GM12878 (cell line): Measurements from ENCODE around the gene DNAH2. TPM values are rescaled to one million over a fixed set of nuclear protein-coding genes. Genes with fewer than 3 reads are reported as not detected.

ENCODE experiments used
- ATAC-seq: fragments of 200-7000 bp; cut with Tn5 transposase; 3 replicates; pipeline ENCODE4 v1.9.1; 2020; ENCODE audit warnings: mild to moderate bottlenecking, moderate library complexity
- BruUV-seq: library from RNA; stranded (reverse); fragments of 400-500 nt; replicated peaks from 2 replicates; lab custom pipeline; 2021; lab: Mats Ljungman, UMichigan
- CTCF ChIA-PET: fragments of 300-600 bp; sonication (Branson Sonifier 250); formaldehyde crosslinking; extraction: SDS; loops from one replicate; lab custom pipeline; 2021; ENCODE audit warnings: inconsistent platforms; lab: Yijun Ruan, JAX
- POLR2A ChIA-PET: fragments of 350-600 bp; formaldehyde crosslinking; extraction: SDS; loops from one replicate; lab custom pipeline; 2021; ENCODE audit warnings: inconsistent platforms; lab: Charles Lee
- RAD21 ChIA-PET: fragments of 300-600 bp; sonication (Branson Sonifier 250); formaldehyde crosslinking; loops from one replicate; lab custom pipeline; 2023; ENCODE audit warnings: antibody characterized with exemption; ENCODE audit not compliant: unreplicated experiment; lab: Charles Lee
- SMC1A ChIA-PET: fragments of 300-600 bp; sonication (Branson Sonifier 250); formaldehyde crosslinking; loops from one replicate; lab custom pipeline; 2023; ENCODE audit not compliant: unreplicated experiment, uncharacterized antibody; lab: Charles Lee
- DNase-seq: peaks from one replicate; pipeline ENCODE4 v3.0.0-alpha.2; 2011; ENCODE audit warnings: low read depth, low spot score
- FAIRE-seq: peaks from 3 replicates; lab custom pipeline; 2011; peaks lifted over from hg19 to GRCh38; lab: Jason Lieb, UNC
- H2AFZ ChIP-seq: 2 replicates; pipeline ENCODE4 v1.6.0; 2011; ENCODE audit warnings: low read depth, low read length, control low read depth; ENCODE audit not compliant: control insufficient read depth
- H3K27ac ChIP-seq: 2 replicates; pipeline ENCODE4 v1.5.1; 2011; ENCODE audit warnings: control low read depth; ENCODE audit not compliant: control insufficient read depth, insufficient read depth
- H3K27me3 ChIP-seq, 2 experiments: replicated peaks in 1 of 2; 2 replicates each; pipeline versions ENCODE4 v1.6.0 to v1.6.1; 2011; ENCODE audit warnings: low read length in 1 of 2; ENCODE audit not compliant: control insufficient read depth in 2 of 2, insufficient read depth in 2 of 2
- H3K36me3 ChIP-seq, 2 experiments: 2 replicates each; pipeline ENCODE4 v1.5.1; 2011; ENCODE audit warnings: low read length in 1 of 2; ENCODE audit not compliant: control insufficient read depth in 2 of 2, insufficient read depth in 2 of 2
- H3K4me1 ChIP-seq: 2 replicates; pipeline ENCODE4 v1.6.1; 2011; ENCODE audit warnings: mild to moderate bottlenecking, low read length, moderate library complexity, mixed read lengths; ENCODE audit not compliant: control insufficient read depth, insufficient read depth
- H3K4me2 ChIP-seq: 2 replicates; pipeline ENCODE4 v1.6.0; 2011; ENCODE audit warnings: control low read depth; ENCODE audit not compliant: control insufficient read depth, insufficient read depth
- H3K4me3 ChIP-seq: fragments of 200-600 bp; sonication (generic); 2 replicates; pipeline ENCODE4 v1.5.1; 2016
- H3K79me2 ChIP-seq: 2 replicates; pipeline ENCODE4 v1.6.0; 2011; ENCODE audit warnings: low read length; ENCODE audit not compliant: control insufficient read depth, insufficient read depth
- H3K9ac ChIP-seq: 2 replicates; pipeline ENCODE4 v1.8.0; 2011; ENCODE audit warnings: low read length, control low read depth, mixed read lengths; ENCODE audit not compliant: control insufficient read depth, insufficient read depth
- H3K9me3 ChIP-seq: replicated peaks from 3 replicates; pipeline ENCODE4 v1.5.1; 2011; ENCODE audit warnings: mild to moderate bottlenecking, low read length; ENCODE audit not compliant: control insufficient read depth, insufficient read depth
- H4K20me1 ChIP-seq: 2 replicates; pipeline ENCODE4 v1.6.0; 2011; ENCODE audit not compliant: control insufficient read depth, insufficient read depth
- HDAC2 ChIP-seq: fragments of 200-600 bp; sonication (generic); IDR thresholded peaks from 2 replicates; pipeline ENCODE4 v1.6.1; 2017
- JUND ChIP-seq: IDR thresholded peaks from 2 replicates; pipeline ENCODE4 v1.6.1; 2012; ENCODE audit warnings: low read depth, mild to moderate bottlenecking, low read length, improper control_type of control experiment, moderate library complexity
- MTA3 ChIP-seq: IDR thresholded peaks from 2 replicates; pipeline ENCODE4 v1.6.1; 2012; ENCODE audit warnings: low read length, inconsistent platforms, borderline replicate concordance
- MYC ChIP-seq: IDR thresholded peaks from 2 replicates; pipeline ENCODE4 v1.6.1; 2011; ENCODE audit warnings: mild to moderate bottlenecking, low read length, moderate library complexity, inconsistent platforms; ENCODE audit not compliant: insufficient read depth, insufficient replicate concordance, insufficient read length, severe bottlenecking
- POLR2AphosphoS5 ChIP-seq: IDR thresholded peaks from 2 replicates; pipeline ENCODE4 v1.6.1; 2011; ENCODE audit warnings: mild to moderate bottlenecking, low read length, inconsistent platforms
- SIN3A ChIP-seq: IDR thresholded peaks from 2 replicates; pipeline ENCODE4 v1.6.1; 2012; ENCODE audit warnings: low read depth, low read length, improper control_type of control experiment
- SMAD1 ChIP-seq: fragments of 450-650 bp; IDR thresholded peaks from 2 replicates; pipeline ENCODE4 v1.6.1; 2018; ENCODE audit warnings: mild to moderate bottlenecking, low read depth; ENCODE audit not compliant: partially characterized antibody
- STAT3 ChIP-seq: IDR thresholded peaks from 2 replicates; pipeline ENCODE4 v1.6.1; 2011; ENCODE audit warnings: low read depth, low read length, improper control_type of control experiment
- WGBS: methylation state at CpG from one replicate; pipeline ENCODE4 v1.1.6; 2016; ENCODE audit warnings: low lambda C conversion rate; ENCODE audit not compliant: insufficient replicate concordance, insufficient coverage; ENCODE audit errors: missing lambda C conversion rate; 5-methylcytosine and 5-hydroxymethylcytosine counted together
- in situ Hi-C: fragments of 300-500 bp; cut with MboI; formaldehyde crosslinking; loops from 9 replicates; pipeline ENCODE4 v1.14.3; 2018; ENCODE audit warnings: mixed read lengths
- intact Hi-C: fragments of 100-400 bp; cut with micrococcal nuclease; formaldehyde crosslinking; loops from one replicate; pipeline ENCODE4 v1.14.2; 2022; ENCODE audit not compliant: unreplicated experiment
- polyA plus RNA-seq, 11 experiments: library from polyadenylated mRNA; depleted of rRNA in 4 of 11; unstranded in 6 of 11; stranded (reverse) in 5 of 11; fragments of >200 nt; fragmentation: Nextera tagmentation in 4 of 11; fragmentation: Illumina TruSeq in 1 of 11; extraction: Ambion mirVana in 4 of 11; extraction: Trizol in 1 of 11; gene quantifications; 1 replicate in 1 of 11; 2 replicates in 10 of 11; pipeline versions ENCODE4 v1.2.1 to v1.2.3, GENCODE V29; 2011 to 2016; ENCODE audit warnings: inconsistent platforms in 2 of 11, missing spikeins in 2 of 11, low read depth in 1 of 11
- total RNA-seq, 4 experiments: library from RNA; depleted of rRNA in 3 of 4; stranded (reverse); fragments of >200 nt in 3 of 4; fragmentation: Illumina TruSeq in 1 of 4; extraction: Trizol in 1 of 4; gene quantifications; 2 replicates each; pipeline versions ENCODE4 v1.2.1 to v1.2.3, GENCODE V29; 2013 to 2021
- TF ChIP-seq, protein P1 (sequence below): IDR thresholded peaks from 2 replicates; pipeline ENCODE4 v1.6.1; 2011; ENCODE audit warnings: borderline replicate concordance, low read depth, mild to moderate bottlenecking, moderate library complexity, low read length; ENCODE audit not compliant: insufficient read depth, poor library complexity, severe bottlenecking

The DNAH2 gene
- total and polyA plus RNA-seq, 10 of the 15 experiments (the other 5 are each of a cell fraction or from before 2014, with no cell fraction given) = not detected

DNA sequence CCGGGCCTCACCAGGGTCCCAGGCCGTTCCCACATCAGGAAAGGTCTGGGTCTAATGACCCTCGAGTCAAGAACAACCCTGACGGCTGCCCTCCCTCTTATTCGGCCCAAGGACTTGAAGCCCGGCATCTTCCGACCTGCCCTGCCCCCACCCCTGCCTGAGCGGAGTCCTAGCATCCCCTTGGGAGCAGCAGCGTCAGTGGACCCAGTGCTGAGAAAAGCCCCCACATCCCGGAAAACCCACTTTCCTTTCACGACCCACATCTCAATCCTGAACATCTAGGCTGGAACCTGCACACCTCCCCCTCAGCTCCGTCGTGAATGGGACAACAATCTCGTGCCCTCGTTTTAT lies 138.1 kb downstream of the DNAH2 start:
- Histone ChIP-seq H3K27ac (no peak overlapping the region; the same call in 1 of the 2 replicates), H3K9me3 (no peaks in the 10 kb centered on the region), H3K36me3 (peaks cover 8 to 12% of the 10 kb centered on the region in 2 experiments), H3K79me2 (peaks cover 17% of the 10 kb centered on the region), H3K4me2 (peak overlapping the region; percentile 92), H3K4me1 (peaks cover 30% of the 10 kb centered on the region), H3K9ac (peak overlapping the region; percentile 86; the same call in 1 of the 2 replicates), H3K27me3 (no peaks in the 10 kb centered on the region), H3K4me3 (peak overlapping the region; percentile 96), H2AFZ (no peak overlapping the region), H4K20me1 (no peaks in the 10 kb centered on the region; the same call in 1 of the 2 replicates)
- ATAC-seq (no peak), DNase-seq (no peak), FAIRE-seq (no peak)
- 37% methylated on average over 15 of the region's 15 CpGs for WGBS
- intact Hi-C loops = loop anchor here (2.0 to 5.0 kb wide), 4 partner anchors 13 to 201 kb away; partner anchors contain the start of genes TP53 and WRAP53
- CTCF ChIA-PET = interaction anchor here (1.0 to 2.6 kb wide), 6 partner anchors 16 to 202 kb away, joined by 4 to 28 read pairs (median 16); no protein-coding TSS in a partner anchor
- SMC1A ChIA-PET = interaction anchor here (0.6 to 0.8 kb wide), 2 partner anchors 11 to 16 kb away, joined by 3 read pairs; no protein-coding TSS in a partner anchor
- RAD21 ChIA-PET = interaction anchor here (0.6 to 3.1 kb wide), 3 partner anchors 12 to 134 kb away, joined by 3 to 44 read pairs (median 16); partner anchors contain the start of gene KDM6B
- TF ChIP-seq MYC (no peak), STAT3 (no peak)
- in situ Hi-C loops = no loop called here
- POLR2A ChIA-PET = interaction anchor here (0.5 to 1.9 kb wide), 3 partner anchors 11 to 82 kb away, joined by 3 to 6 read pairs (median 3); no protein-coding TSS in a partner anchor
- BruUV-seq = no TSS peak

DNA sequence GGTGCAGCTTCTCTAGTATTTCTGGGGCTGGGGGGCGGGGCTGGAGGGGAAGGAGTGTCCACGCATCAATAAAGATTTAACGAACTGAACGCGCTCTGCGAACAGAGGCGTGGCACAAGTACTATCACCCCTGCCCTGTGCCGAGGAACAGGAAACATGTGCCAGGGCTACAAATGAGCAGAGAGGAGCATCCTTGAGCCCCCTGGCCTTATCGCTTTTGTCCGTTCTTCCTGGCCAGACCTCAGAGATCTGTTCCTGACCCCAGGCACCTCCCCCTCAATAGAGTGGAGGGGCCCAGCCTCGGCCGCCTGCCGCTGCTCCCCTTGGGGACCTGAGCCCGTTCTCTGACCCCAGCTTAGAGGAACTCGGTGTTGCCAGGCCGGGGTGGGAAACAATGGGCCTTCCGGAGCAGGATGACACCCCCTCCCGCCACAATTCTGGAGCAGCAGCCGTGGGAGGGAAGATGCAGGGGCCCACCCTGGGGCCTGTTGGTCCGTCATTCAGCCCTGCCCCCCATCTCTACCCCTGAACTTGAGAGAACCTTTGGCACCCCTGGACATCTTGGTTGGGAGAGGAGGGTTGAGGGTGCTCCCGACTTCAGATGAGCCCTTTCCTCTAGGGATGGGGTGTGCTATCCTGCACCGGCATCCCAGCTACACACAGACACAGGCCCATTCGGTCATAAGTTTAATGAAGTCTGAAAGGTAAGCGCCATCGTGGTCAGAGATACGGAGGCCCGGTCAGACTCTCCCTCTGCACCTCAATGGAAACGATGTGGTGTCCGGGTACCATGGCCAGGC lies 138.7 kb downstream of the DNAH2 start:
- DNase-seq (no peak), ATAC-seq (0 out of 3 replicates have a peak, but pooled peaks have one; percentile 0), FAIRE-seq (no peak)
- SMC1A ChIA-PET = interaction anchor here (0.6 to 1.5 kb wide), 8 partner anchors 12 to 134 kb away, joined by 3 to 7 read pairs (median 5); no protein-coding TSS in a partner anchor
- CTCF ChIA-PET = interaction anchor here (1.0 to 2.6 kb wide), 14 partner anchors 11 to 202 kb away, joined by 3 to 28 read pairs (median 10); partner anchors contain the start of genes KDM6B, TP53 and WRAP53
- H3K36me3 ChIP-seq = peaks cover 6 to 12% of the 10 kb centered on the region in 2 experiments
- peak overlapping the region; percentile 92 for H3K4me2 ChIP-seq
- no TSS peak for BruUV-seq
- intact Hi-C loops = loop anchor here (2.0 to 5.0 kb wide), 4 partner anchors 13 to 201 kb away; partner anchors contain the start of genes TP53 and WRAP53
- in situ Hi-C loops = no loop called here
- no peaks in the 10 kb centered on the region for H3K9me3 ChIP-seq
- peaks cover 17% of the 10 kb centered on the region for H3K79me2 ChIP-seq
- peak overlapping the region; percentile 96 for H3K4me3 ChIP-seq
- no peaks in the 10 kb centered on the region for H3K27me3 ChIP-seq
- POLR2A ChIA-PET = interaction anchor here (0.5 to 1.9 kb wide), 10 partner anchors 12 to 91 kb away, joined by 3 to 11 read pairs (median 5); partner anchors contain the start of gene RNF227
- RAD21 ChIA-PET = interaction anchor here (0.6 to 3.1 kb wide), 10 partner anchors 12 to 200 kb away, joined by 3 to 44 read pairs (median 6); partner anchors contain the start of gene KDM6B
- H3K9ac ChIP-seq = peak overlapping the region; percentile 86
- H3K27ac ChIP-seq = peak overlapping the region; percentile 96
- peaks cover 24% of the 10 kb centered on the region for H3K4me1 ChIP-seq
- 4% methylated on average over 29 of the region's 29 CpGs for WGBS
- H2AFZ ChIP-seq = peak overlapping the region; percentile 49
- H4K20me1 ChIP-seq = no peaks in the 10 kb centered on the region; the same call in 1 of the 2 replicates
- TF ChIP-seq, protein P1, sequence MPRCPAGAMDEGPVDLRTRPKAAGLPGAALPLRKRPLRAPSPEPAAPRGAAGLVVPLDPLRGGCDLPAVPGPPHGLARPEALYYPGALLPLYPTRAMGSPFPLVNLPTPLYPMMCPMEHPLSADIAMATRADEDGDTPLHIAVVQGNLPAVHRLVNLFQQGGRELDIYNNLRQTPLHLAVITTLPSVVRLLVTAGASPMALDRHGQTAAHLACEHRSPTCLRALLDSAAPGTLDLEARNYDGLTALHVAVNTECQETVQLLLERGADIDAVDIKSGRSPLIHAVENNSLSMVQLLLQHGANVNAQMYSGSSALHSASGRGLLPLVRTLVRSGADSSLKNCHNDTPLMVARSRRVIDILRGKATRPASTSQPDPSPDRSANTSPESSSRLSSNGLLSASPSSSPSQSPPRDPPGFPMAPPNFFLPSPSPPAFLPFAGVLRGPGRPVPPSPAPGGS = peak; percentile 57
- TF ChIP-seq SIN3A = 0 out of 2 replicates have a peak, but pooled peaks have one; percentile 40
- TF ChIP-seq HDAC2 = no peak
- TF ChIP-seq MTA3 = 0 out of 2 replicates have a peak, but pooled peaks have one; percentile 53
- 0 out of 2 replicates have a peak, but pooled peaks have one; percentile 8 for TF ChIP-seq POLR2AphosphoS5
- no peak for TF ChIP-seq JUND
- TF ChIP-seq SMAD1 = peak; percentile 13
